Measurements from ENCODE around the gene APBA1. TPM values are rescaled to one million over a fixed set of nuclear protein-coding genes. Genes with fewer than 3 reads are reported as not detected.
A peak's percentile ranks its signal among the peaks of the same experiment; 100 is the strongest.

APBA1 gene
- total RNA-seq, 4 donors from 2014 or later: 5.8 to 15.7 (median 11.5) TPM

DNA sequence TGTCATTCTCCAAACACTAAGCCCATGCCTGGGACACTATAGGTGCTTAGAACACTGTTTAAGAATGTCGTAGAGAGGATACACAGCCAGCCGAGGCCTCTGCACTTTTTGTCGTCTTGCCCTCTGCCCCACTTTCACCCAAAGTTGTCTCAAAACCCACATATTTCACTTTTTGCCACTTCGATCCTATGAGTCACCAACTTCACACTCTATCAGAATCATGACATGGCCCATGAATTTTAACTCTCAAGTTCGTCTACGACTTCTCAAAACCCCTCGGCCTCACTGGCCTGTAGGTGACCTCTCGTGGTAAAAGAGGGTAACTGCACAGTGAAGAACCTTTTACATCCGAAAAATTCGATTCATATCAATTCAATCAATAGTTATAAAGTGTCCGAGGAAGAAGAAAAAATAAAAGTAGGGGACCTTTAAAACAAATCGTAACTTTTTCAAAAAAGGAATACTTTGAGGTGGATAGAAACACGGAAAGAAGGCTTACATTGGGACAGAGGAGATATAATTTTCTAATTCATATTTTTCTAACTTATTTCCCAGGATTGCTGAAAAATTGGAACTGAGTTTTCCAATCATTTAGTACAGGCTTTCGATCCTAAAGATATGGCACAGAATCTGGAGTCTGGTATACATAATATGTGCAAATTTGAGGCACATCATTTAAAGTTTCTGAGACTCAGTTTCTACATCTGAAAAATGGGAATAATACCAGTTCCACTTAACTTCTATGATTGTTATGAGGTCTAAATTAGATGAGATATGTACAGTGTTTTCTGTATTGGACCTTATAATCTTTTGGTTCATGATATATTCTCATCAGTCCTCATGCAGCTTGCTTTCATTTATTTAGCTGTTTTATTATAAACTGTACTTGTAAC is 122.6 kb downstream of the APBA1 start:
- no peak overlapping the region for H3K4me3 ChIP-seq
- no peak overlapping the region for H3K27ac ChIP-seq
- 27% methylated on average over 14 of the region's 14 CpGs for WGBS
- no peaks in the 10 kb centered on the region for H3K27me3 ChIP-seq
- H3K4me1 ChIP-seq: no peaks in the 10 kb centered on the region
- TF ChIP-seq, protein P1, sequence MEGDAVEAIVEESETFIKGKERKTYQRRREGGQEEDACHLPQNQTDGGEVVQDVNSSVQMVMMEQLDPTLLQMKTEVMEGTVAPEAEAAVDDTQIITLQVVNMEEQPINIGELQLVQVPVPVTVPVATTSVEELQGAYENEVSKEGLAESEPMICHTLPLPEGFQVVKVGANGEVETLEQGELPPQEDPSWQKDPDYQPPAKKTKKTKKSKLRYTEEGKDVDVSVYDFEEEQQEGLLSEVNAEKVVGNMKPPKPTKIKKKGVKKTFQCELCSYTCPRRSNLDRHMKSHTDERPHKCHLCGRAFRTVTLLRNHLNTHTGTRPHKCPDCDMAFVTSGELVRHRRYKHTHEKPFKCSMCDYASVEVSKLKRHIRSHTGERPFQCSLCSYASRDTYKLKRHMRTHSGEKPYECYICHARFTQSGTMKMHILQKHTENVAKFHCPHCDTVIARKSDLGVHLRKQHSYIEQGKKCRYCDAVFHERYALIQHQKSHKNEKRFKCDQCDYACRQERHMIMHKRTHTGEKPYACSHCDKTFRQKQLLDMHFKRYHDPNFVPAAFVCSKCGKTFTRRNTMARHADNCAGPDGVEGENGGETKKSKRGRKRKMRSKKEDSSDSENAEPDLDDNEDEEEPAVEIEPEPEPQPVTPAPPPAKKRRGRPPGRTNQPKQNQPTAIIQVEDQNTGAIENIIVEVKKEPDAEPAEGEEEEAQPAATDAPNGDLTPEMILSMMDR (IDR thresholded peaks at IDR 0.05): peak; percentile 71 to 80
- TF ChIP-seq EP300 (IDR thresholded peaks at IDR 0.05) (no peak), POLR2AphosphoS5 (IDR thresholded peaks at IDR 0.05) (no peak)
- no peaks in the 10 kb centered on the region for H3K9me3 ChIP-seq
- DNase-seq (ENCODE audit: low spot score in 2 of 2): no peak
- H3K36me3 ChIP-seq: no peaks in the 10 kb centered on the region

DNA sequence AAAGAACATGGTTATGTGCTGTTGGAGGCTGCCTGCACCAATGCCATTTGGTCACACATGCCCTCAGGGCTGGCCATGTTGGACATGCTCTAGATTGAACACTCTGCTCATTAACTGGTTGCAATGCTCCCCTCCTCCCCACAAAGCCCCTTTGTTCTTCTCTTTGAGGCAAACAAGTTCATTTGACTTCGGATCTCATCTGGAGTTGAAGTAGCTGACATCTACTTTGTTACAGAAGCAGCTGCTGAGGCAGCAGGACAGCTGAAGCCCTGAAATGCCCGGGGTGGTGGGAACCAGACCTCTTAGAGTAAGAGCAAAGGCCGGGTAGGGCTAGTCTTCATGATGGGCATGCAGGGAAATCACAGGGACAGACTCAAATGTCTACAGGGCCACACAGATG is 123.5 kb downstream of the APBA1 start:
- no peaks in the 10 kb centered on the region for H3K27me3 ChIP-seq
- H3K36me3 ChIP-seq: no peaks in the 10 kb centered on the region
- no peaks in the 10 kb centered on the region for H3K9me3 ChIP-seq
- H3K4me3 ChIP-seq: no peak overlapping the region
- TF ChIP-seq EP300 (IDR thresholded peaks at IDR 0.05) (no peak), POLR2A (IDR thresholded peaks at IDR 0.05) (no peak), POLR2AphosphoS5 (IDR thresholded peaks at IDR 0.05) (no peak)
- TF ChIP-seq, protein P1 (IDR thresholded peaks at IDR 0.05): no peak
- 91% methylated on average over 3 of the region's 3 CpGs for WGBS
- H3K27ac ChIP-seq: no peak overlapping the region
- DNase-seq (ENCODE audit: low spot score in 2 of 2): no peak
- no peaks in the 10 kb centered on the region for H3K4me1 ChIP-seq

- TF ChIP-seq POLR2AphosphoS5 (IDR thresholded peaks at IDR 0.05) (no peak), EP300 (IDR thresholded peaks at IDR 0.05) (no peak), POLR2A (IDR thresholded peaks at IDR 0.05) (no peak)
- TF ChIP-seq, protein P1 (IDR thresholded peaks at IDR 0.05): no peak
- Histone ChIP-seq H3K4me1 (peaks cover 5% of the 10 kb centered on the region), H3K9me3 (no peaks in the 10 kb centered on the region), H3K36me3 (no peaks in the 10 kb centered on the region), H3K4me3 (no peak overlapping the region), H3K27me3 (no peaks in the 10 kb centered on the region), H3K27ac (no peak overlapping the region)
- DNase-seq (ENCODE audit: low spot score in 2 of 2): no peak
- 70% methylated on average over 4 of the region's 4 CpGs for WGBS
Measured at GRCh38 chr9:69546265-69546664, 125.9 kb downstream of the APBA1 start.

- Histone ChIP-seq H3K4me1 (peaks cover 5% of the 10 kb centered on the region), H3K36me3 (no peaks in the 10 kb centered on the region), H3K4me3 (no peak overlapping the region), H3K27ac (no peak overlapping the region), H3K9me3 (no peaks in the 10 kb centered on the region), H3K27me3 (no peaks in the 10 kb centered on the region)
- DNase-seq (ENCODE audit: low spot score in 2 of 2): no peak
- 48% methylated on average over 4 of the region's 7 CpGs for WGBS
- TF ChIP-seq EP300 (IDR thresholded peaks at IDR 0.05) (no peak), POLR2A (IDR thresholded peaks at IDR 0.05) (no peak), POLR2AphosphoS5 (IDR thresholded peaks at IDR 0.05) (no peak)
- TF ChIP-seq, protein P1 (IDR thresholded peaks at IDR 0.05): no peak
Measured at GRCh38 chr9:69542942-69543704, 129.0 kb downstream of the APBA1 start.

GRCh38 chr9:69542058-69542457 is 130.1 kb downstream of the APBA1 start:
- WGBS: 94% methylated on average over 6 of the region's 6 CpGs
- Histone ChIP-seq H3K27ac (no peak overlapping the region), H3K36me3 (no peaks in the 10 kb centered on the region), H3K27me3 (no peaks in the 10 kb centered on the region), H3K4me1 (peaks cover 5% of the 10 kb centered on the region), H3K9me3 (no peaks in the 10 kb centered on the region), H3K4me3 (no peak overlapping the region)
- no peak for DNase-seq (ENCODE audit: low spot score in 2 of 2)
- TF ChIP-seq, protein P1 (IDR thresholded peaks at IDR 0.05): no peak
- TF ChIP-seq POLR2AphosphoS5 (IDR thresholded peaks at IDR 0.05) (no peak), EP300 (IDR thresholded peaks at IDR 0.05) (no peak), POLR2A (IDR thresholded peaks at IDR 0.05) (no peak)

Measured in suprapubic skin (tissue), 4 donors.